Chondrocyte (in vitro differentiated cells): ENCODE results near the gene PLAC9. TPM values are rescaled to one million over a fixed set of nuclear protein-coding genes. Genes with fewer than 3 reads are reported as not detected.
A peak's percentile ranks its signal among the peaks of the same experiment; 100 is the strongest.

Experiments
- DNase-seq: peaks from one replicate; pipeline ENCODE4 v3.0.0; 2021; ENCODE audit warnings: mixed read lengths, low spot score
- H3K27ac Mint-ChIP-seq: one replicate; pipeline ENCODE4 v1.8.0; 2021; ENCODE audit warnings: mild to moderate bottlenecking, moderate library complexity, mixed read lengths; ENCODE audit not compliant: unreplicated experiment
- H3K27me3 Mint-ChIP-seq: 2 replicates; pipeline ENCODE4 v1.8.0; 2021; ENCODE audit warnings: low read depth, mixed read lengths
- H3K36me3 Mint-ChIP-seq: 2 replicates; pipeline ENCODE4 v1.8.0; 2021; ENCODE audit warnings: low read depth, mixed read lengths
- H3K4me1 Mint-ChIP-seq: 2 replicates; pipeline ENCODE4 v1.8.0; 2021; ENCODE audit warnings: low read depth, mild to moderate bottlenecking, mixed read lengths
- H3K4me3 Mint-ChIP-seq: one replicate; pipeline ENCODE4 v1.8.0; 2021; ENCODE audit warnings: mild to moderate bottlenecking, moderate library complexity, mixed read lengths; ENCODE audit not compliant: unreplicated experiment
- H3K9me3 Mint-ChIP-seq: 2 replicates; pipeline ENCODE4 v1.8.0; 2021; ENCODE audit warnings: low read depth, mixed read lengths
- CTCF ChIP-seq: fragments of 200-600 bp; sonication (generic); IDR thresholded peaks from 2 replicates; pipeline ENCODE4 v1.5.0; 2021; ENCODE audit warnings: antibody characterized with exemption, mild to moderate bottlenecking, moderate library complexity
- total RNA-seq: library from RNA; stranded (reverse); gene quantifications from 3 replicates; pipeline ENCODE4 v1.2.1, GENCODE V29; 2021

The PLAC9 gene
- total RNA-seq, 1 donor from 2014 or later: 193 TPM

GRCh38 chr10:80148166-80148805, 15.8 kb downstream of the PLAC9 start:
- Mint-ChIP-seq H3K27me3 (no peaks in the 10 kb centered on the region), H3K27ac (no peak overlapping the region), H3K4me3 (no peak overlapping the region), H3K9me3 (peaks cover 7% of the 10 kb centered on the region), H3K4me1 (peaks cover 23% of the 10 kb centered on the region), H3K36me3 (peaks cover 23% of the 10 kb centered on the region)
- peak; percentile 57 for DNase-seq
- TF ChIP-seq CTCF: no peak

GRCh38 chr10:80149123-80149522, 16.6 kb downstream of the PLAC9 start:
- peaks cover 23% of the 10 kb centered on the region for H3K36me3 Mint-ChIP-seq
- DNase-seq: no peak
- H3K4me3 Mint-ChIP-seq: no peak overlapping the region
- H3K9me3 Mint-ChIP-seq: peaks cover 7% of the 10 kb centered on the region
- peaks cover 20% of the 10 kb centered on the region for H3K4me1 Mint-ChIP-seq
- H3K27ac Mint-ChIP-seq: no peak overlapping the region
- TF ChIP-seq CTCF: no peak
- H3K27me3 Mint-ChIP-seq: no peaks in the 10 kb centered on the region

- no peak overlapping the region for H3K4me3 Mint-ChIP-seq
- H3K4me1 Mint-ChIP-seq: peaks cover 22% of the 10 kb centered on the region
- H3K27ac Mint-ChIP-seq: no peak overlapping the region
- no peak for DNase-seq
- H3K9me3 Mint-ChIP-seq: peaks cover 7% of the 10 kb centered on the region
- no peak for TF ChIP-seq CTCF
- no peaks in the 10 kb centered on the region for H3K27me3 Mint-ChIP-seq
- H3K36me3 Mint-ChIP-seq: peaks cover 27% of the 10 kb centered on the region
Observed at GRCh38 chr10:80150172-80150571, 17.6 kb downstream of the PLAC9 start.

- peak; percentile 43 for DNase-seq
- Mint-ChIP-seq H3K9me3 (peaks cover 7% of the 10 kb centered on the region), H3K4me1 (peaks cover 34% of the 10 kb centered on the region), H3K4me3 (no peak overlapping the region), H3K27me3 (no peaks in the 10 kb centered on the region), H3K36me3 (peaks cover 34% of the 10 kb centered on the region), H3K27ac (no peak overlapping the region)
- TF ChIP-seq CTCF: no peak
Observed at GRCh38 chr10:80152820-80153219, 20.3 kb downstream of the PLAC9 start.

- Mint-ChIP-seq H3K4me1 (peaks cover 40% of the 10 kb centered on the region), H3K27ac (peak overlapping the region; percentile 33)
Observed at GRCh38 chr10:80153460-80153859, 20.9 kb downstream of the PLAC9 start.

More at GRCh38 chr10:80153460-80153859, 20.9 kb downstream of the PLAC9 start:
- H3K36me3 Mint-ChIP-seq: peaks cover 36% of the 10 kb centered on the region
- peaks cover 7% of the 10 kb centered on the region for H3K9me3 Mint-ChIP-seq
- H3K27me3 Mint-ChIP-seq: no peaks in the 10 kb centered on the region
- TF ChIP-seq CTCF: no peak
- DNase-seq: peak; percentile 64
- H3K4me3 Mint-ChIP-seq: no peak overlapping the region
